BJ (cell line): ENCODE measurements around the gene MAN1B1. TPM values are rescaled to one million over a fixed set of nuclear protein-coding genes. Genes with fewer than 3 reads are reported as not detected.

Source experiments
- CTCF ChIA-PET: fragments of 350-600 bp; formaldehyde crosslinking; extraction: SDS; loops from one replicate; lab custom pipeline; 2021; ENCODE audit warnings: antibody characterized with exemption, inconsistent platforms; lab: Yijun Ruan, JAX
- POLR2A ChIA-PET: fragments of 300-600 bp; sonication (Branson Sonifier 250); formaldehyde crosslinking; extraction: SDS; loops from one replicate; lab custom pipeline; 2021; ENCODE audit warnings: antibody characterized with exemption; lab: Charles Lee
- DNase-seq: peaks from one replicate; pipeline ENCODE4 v3.0.0-alpha.2; 2011; ENCODE audit warnings: low read depth
- H3K27me3 ChIP-seq: 2 replicates; pipeline ENCODE4 v1.6.0; 2011; ENCODE audit warnings: low read length; ENCODE audit not compliant: control insufficient read depth, insufficient read depth
- H3K36me3 ChIP-seq: 2 replicates; pipeline ENCODE4 v1.5.1; 2011; ENCODE audit warnings: low read length; ENCODE audit not compliant: control insufficient read depth, insufficient read depth
- H3K4me3 ChIP-seq: 2 replicates; pipeline ENCODE4 v1.5.1; 2011; ENCODE audit warnings: low read depth, mild to moderate bottlenecking, control low read depth, low read length
- CTCF ChIP-seq: IDR thresholded peaks from 2 replicates; pipeline ENCODE4 v1.5.1; 2011; ENCODE audit warnings: low read depth, mild to moderate bottlenecking, control low read depth, inconsistent platforms, low read length, moderate library complexity; ENCODE audit not compliant: insufficient read depth
- polyA plus RNA-seq: library from polyadenylated mRNA; depleted of rRNA; stranded (reverse); fragments of >200 nt; gene quantifications from 2 replicates; pipeline ENCODE4 v1.2.3, GENCODE V29; 2011

The MAN1B1 gene
- polyA plus RNA-seq, 1 experiment: 80.0 TPM

DNA sequence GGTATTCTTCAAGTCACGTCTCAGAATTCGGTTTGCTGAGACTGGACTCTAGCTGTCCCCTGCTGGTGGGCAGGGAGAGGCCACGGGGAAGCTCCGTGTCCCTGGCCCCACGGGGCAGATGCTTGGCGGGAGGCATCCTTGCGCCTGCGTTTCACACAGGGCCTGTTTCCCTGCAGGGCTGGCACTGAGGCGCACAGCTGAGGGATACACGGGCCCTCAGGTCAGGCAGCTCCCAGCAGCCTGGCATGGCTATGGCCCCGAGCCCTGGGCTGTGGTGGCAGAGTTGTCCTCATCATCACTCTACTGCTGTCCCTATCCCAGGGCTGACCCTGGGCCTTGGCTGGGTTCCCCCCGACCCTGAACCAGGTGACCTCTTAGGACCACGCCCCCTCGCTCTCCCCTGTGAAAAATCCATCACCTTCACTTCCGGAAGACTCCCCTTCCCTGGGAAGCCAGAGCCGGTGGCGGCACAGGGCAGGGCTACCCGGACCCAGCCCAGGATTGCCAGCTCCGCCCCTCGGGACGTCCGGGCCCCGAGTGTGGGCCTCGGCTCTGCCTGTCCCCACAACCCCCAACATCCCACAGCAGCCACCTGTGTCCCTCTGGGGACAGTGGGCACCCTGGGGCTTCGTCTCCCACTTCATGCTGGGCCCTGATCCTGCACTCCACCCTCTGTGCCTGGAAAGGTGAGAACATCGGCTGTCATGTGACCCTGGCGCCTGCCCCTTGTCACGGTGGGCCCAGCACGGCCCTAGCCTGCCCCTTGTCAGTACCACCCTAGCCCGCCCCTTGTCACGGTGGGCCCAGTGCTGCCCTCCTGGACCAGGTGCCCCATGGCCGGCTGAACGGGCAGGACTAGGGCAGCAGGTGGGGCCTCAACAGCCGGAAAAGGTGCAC lies 22.7 kb downstream of the MAN1B1 start:
- Histone ChIP-seq H3K36me3 (peaks cover 39% of the 10 kb centered on the region), H3K4me3 (no peak overlapping the region), H3K27me3 (no peaks in the 10 kb centered on the region)
- ChIA-PET POLR2A (no interaction called here), CTCF (interaction anchor here (0.9 kb wide), 1 partner anchor 321 kb away, joined by 4 read pairs; no protein-coding TSS in a partner anchor)
- TF ChIP-seq CTCF: no peak
- DNase-seq: no peak

DNA sequence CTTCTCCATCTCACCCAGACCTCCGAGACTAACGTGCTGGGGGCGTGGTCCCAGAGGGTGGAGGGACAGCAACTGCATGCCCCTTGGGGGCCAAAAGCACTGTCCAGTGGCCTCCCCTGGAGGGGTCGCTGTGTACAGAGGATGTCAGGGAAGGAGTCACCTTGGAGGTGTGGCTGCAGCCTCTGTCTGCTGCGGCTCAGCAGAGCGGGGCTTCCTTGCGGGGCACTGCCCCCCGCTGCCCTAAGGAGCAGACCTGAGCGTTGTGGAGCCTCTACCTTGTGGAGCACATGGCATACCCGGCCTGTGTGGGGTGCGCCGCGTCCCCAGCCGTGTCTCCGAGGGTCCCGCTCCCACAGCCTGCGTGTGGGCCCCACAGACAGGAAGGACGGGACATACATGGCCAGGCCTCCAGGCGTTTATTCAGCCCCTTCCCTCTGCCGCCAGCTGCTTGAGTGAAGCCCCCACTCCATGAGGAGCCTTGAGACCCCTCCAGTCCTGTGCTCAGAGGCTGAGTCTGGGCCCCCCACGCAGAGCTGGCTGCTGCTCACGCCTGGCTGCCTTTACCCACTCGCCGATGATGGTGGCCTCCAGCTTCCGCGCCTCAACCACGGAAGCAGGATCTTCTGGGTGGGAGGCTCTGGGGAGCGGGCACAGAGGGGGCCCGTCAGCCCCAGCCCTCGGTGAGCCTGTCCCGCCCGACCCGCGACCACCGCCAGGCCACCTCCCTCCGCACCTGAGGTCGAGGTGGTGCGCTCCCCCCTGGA lies 23.5 kb downstream of the MAN1B1 start:
- CTCF ChIA-PET: no interaction called here
- no peak overlapping the region for H3K4me3 ChIP-seq
- POLR2A ChIA-PET: no interaction called here
- H3K36me3 ChIP-seq: peaks cover 38% of the 10 kb centered on the region
- no peaks in the 10 kb centered on the region for H3K27me3 ChIP-seq
- TF ChIP-seq CTCF: no peak
- no peak for DNase-seq

DNA sequence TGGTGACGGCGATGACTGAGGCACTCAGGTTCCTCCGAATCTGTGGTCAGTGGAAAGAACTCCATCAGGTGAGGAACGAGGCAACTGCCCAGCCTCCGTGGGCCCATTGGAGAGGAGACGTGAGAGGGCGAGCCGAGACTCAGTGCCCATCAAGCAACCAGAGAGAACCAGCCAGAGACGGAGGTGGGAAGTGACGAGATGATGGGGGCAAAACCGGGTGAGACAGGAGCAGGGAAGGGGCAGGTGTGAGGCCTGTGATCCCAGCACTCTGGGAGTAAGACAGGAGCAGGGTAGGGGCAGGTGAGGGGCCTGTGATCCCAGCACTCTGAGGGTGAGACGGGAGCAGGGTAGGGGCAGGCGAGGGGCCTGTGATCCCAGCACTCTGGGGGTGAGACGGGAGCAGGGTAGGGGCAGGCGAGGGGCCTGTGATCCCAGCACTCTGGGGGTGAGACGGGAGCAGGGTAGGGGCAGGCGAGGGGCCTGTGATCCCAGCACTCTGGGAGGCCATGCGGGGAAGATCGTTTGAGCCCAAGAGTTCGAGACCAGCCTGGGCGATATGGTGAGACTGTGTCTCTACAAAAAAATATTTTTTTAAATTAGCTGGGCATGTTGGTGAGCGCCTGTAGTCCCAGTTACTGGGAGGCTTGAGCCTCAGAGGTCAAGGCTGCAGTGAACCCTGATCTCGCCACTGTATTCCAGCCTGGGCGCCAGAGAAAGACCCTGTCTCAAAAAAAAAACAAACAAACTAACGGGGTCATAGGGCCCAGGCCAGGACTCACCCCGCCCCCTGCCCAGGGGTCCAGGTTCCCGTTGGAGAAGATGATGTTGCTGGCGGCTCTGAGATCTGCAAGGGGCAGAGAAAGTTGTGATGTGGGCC lies 24.4 kb downstream of the MAN1B1 start:
- H3K36me3 ChIP-seq: peaks cover 33% of the 10 kb centered on the region
- POLR2A ChIA-PET: no interaction called here
- no peak for TF ChIP-seq CTCF
- CTCF ChIA-PET: interaction anchor here (0.9 kb wide), 1 partner anchor 9 kb away, joined by 3 read pairs; no protein-coding TSS in a partner anchor
- no peak for DNase-seq
- H3K4me3 ChIP-seq: no peak overlapping the region
- H3K27me3 ChIP-seq: no peaks in the 10 kb centered on the region

DNA sequence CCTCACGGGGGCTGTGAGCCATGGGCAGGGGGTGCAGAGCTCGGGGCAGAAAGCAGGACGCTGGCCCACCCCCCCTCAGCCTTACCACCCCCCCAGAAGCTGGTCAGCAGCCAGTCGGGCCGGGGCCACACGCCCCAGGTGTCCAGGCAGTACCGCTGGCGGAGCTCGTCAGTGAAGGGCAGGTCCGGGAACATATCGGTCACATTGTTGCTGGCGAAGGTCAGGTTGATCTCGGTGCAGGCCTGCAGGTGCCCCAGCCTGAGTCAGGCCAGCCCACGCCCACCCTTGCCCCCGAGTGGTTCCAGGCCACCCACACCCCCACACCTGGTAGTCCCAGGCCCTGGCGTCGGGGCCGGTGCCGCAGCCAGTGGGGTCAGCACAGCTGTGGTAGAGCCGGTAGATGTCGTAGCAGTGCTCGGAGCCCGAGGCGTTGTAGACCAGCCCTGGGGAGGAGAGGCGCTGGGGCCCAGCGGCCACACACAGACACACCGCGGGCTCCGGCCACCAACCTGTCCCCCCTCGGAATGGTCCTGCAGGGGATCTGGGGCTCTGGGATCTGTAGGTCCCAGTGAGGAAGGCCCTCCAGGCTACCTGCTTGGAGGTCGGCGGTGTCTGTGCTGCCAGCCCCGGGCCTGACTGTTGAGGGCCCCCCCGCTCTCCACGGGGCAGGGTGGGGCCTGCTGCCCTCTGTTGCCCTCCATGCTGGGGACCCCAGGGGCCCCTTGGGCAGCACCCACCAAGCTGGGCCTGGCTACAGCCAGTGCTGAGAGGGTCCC lies 25.2 kb downstream of the MAN1B1 start:
- no peak for TF ChIP-seq CTCF
- H3K36me3 ChIP-seq: peaks cover 29% of the 10 kb centered on the region
- no peaks in the 10 kb centered on the region for H3K27me3 ChIP-seq
- no peak overlapping the region for H3K4me3 ChIP-seq
- CTCF ChIA-PET: interaction anchor here (0.9 kb wide), 1 partner anchor 8 kb away, joined by 3 read pairs; no protein-coding TSS in a partner anchor
- POLR2A ChIA-PET: no interaction called here
- DNase-seq: no peak
